ENCODE measurements around the gene TXK.

GRCh38 chr4:48035952-48036351 is 98.1 kb downstream of the TXK start:
- TF ChIP-seq FOXM1 (IDR thresholded peaks at IDR 0.05; ENCODE audit: low read depth, low read length): no peak
- no peak for TF ChIP-seq PAX5 (IDR thresholded peaks at IDR 0.05; ENCODE audit: borderline replicate concordance, low read depth, low read length)
- no peak for TF ChIP-seq CTCF (IDR thresholded peaks at IDR 0.05 in 2 of 3, conservative IDR thresholded peaks at IDR 0.05 in 1 of 3; ENCODE audit: control insufficient read depth in 2 of 3, extremely low read depth in 1 of 3, insufficient read depth in 1 of 3, low read depth in 3 of 3, low read length in 3 of 3)
- TF ChIP-seq ELK1 (IDR thresholded peaks at IDR 0.05; ENCODE audit: low read depth, low read length): no peak
- no peak for TF ChIP-seq MAX (IDR thresholded peaks at IDR 0.05; ENCODE audit: low read depth, low read length)
- no peak for TF ChIP-seq CBFB (IDR thresholded peaks at IDR 0.05; ENCODE audit: low read depth)
- no peak for TF ChIP-seq NR2C1 (IDR thresholded peaks at IDR 0.05)
- no peak for TF ChIP-seq ZBTB11 (CRISPR knock-in tag; IDR thresholded peaks at IDR 0.05)
- TF ChIP-seq ZSCAN29 (IDR thresholded peaks at IDR 0.05): no peak
- no peak for TF ChIP-seq SRF (IDR thresholded peaks at IDR 0.05; ENCODE audit: low read depth in 2 of 2, low read length in 2 of 2)

Data from GM12878 (cell line).